Testis (tissue), 2 donors: ENCODE data around the gene MAN1A1.

Experiments used
- POLR2A ChIP-seq: fragments of 450-650 bp; IDR thresholded peaks from one replicate; pipeline ENCODE4 v1.6.1; 2017; ENCODE audit warnings: antibody characterized with exemption, mild to moderate bottlenecking, moderate library complexity
- TF ChIP-seq, protein P1 (sequence below), 3 experiments: fragments of 450-650 bp in 2 of 3; fragments of 200-600 bp in 1 of 3; sonication (generic) in 1 of 3; IDR thresholded peaks; one replicate each; pipeline ENCODE4 v1.5.1; 2016 to 2019; ENCODE audit warnings: antibody characterized with exemption in 3 of 3, mild to moderate bottlenecking in 2 of 3, moderate library complexity in 1 of 3

GRCh38 chr6:119134752-119135151, 214.8 kb downstream of the MAN1A1 start:
- TF ChIP-seq, protein P1, sequence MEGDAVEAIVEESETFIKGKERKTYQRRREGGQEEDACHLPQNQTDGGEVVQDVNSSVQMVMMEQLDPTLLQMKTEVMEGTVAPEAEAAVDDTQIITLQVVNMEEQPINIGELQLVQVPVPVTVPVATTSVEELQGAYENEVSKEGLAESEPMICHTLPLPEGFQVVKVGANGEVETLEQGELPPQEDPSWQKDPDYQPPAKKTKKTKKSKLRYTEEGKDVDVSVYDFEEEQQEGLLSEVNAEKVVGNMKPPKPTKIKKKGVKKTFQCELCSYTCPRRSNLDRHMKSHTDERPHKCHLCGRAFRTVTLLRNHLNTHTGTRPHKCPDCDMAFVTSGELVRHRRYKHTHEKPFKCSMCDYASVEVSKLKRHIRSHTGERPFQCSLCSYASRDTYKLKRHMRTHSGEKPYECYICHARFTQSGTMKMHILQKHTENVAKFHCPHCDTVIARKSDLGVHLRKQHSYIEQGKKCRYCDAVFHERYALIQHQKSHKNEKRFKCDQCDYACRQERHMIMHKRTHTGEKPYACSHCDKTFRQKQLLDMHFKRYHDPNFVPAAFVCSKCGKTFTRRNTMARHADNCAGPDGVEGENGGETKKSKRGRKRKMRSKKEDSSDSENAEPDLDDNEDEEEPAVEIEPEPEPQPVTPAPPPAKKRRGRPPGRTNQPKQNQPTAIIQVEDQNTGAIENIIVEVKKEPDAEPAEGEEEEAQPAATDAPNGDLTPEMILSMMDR (IDR thresholded peaks at IDR 0.05), result no peak
- TF ChIP-seq POLR2A, result no peak
